Activated CD4-positive, alpha-beta T cell treated with anti-CD3 and anti-CD28 coated beads for 4 hours (primary cell): Measurements from ENCODE around the gene TTC28.
"Not testable (repeated sequence)": the region's sequence is repeated elsewhere in the genome, so short reads cannot be mapped to it uniquely, and the experiment has no call there.

ENCODE experiments used
- DNase-seq, 2 donors: peaks; one replicate each; pipeline ENCODE4 v3.0.0-alpha.2; 2020

TTC28 gene

DNA sequence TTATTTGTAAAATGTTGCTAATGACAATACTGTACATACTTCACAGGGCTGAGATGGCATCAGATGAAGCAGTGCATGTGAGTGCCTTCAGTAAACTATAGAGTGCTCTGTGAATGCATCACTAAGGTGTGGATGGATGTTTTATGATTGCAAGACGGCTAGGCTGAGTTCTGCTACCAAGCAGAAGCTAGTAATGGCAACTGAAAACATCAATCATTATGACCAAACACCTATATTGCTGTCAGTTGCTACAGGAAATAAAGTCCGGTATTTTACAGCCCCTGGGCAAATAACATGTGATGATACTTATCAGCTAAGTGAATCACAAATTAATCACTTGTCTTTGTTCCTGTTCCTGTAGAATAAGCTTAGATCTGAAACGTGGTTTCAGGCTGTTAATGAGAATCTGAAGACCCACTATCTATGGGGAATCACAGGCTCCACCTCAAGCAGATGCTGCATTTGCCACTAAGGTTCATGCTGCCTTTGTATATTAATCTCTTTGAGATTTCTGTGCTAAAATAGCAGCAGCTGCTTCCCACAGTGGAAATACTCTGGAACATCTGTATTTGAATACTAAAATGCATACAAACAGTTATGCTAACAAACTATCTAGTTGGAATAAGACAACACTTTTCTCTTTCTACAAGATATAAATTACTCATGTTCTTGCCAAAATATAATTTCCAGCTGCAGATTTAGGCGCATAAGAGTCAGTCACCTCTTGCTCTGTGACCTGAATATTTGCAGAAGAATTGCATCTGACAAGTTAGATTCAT lies 506.6 kb downstream of the TTC28 start:
- DNase-seq, result no peak

DNA sequence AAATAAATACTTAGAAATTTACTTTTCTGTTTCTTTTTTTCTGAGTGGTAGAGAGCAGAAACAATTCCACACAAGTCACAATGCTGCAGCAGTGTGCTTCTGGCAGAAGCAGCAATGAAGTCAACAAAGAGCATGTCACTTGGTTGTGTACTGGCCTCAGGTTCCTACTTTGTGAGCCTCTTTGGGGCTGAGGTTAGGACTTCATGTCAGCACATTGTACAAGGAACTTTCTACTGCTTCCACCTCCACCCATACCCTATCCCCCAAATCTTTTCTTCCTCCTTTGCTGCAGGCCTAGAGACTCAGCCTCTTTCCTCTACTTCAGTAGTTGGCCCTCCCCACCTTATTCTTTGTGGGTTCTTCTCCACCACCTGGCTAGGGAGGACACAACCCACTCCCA lies 507.9 kb downstream of the TTC28 start:
- DNase-seq, result no peak

DNA sequence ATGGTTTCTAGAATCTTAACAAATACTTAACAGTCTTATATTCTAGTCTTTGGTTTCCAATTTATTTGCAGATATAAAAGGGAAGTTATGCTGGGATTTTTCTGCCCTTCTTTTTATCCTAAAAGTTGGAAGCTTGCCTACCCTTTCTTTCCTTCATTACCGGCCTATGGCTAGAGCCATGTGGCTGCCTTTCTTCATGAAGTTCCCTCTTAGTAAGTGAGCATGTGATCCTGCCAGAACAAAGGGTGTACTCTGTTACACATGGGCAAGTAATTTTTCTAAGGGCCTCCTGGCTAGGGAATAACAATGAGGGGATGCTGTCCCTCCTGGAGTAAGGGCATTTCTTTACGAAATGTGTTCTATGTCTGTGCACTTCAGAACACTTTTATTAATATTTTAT lies 508.5 kb downstream of the TTC28 start:
- no peak for DNase-seq

DNA sequence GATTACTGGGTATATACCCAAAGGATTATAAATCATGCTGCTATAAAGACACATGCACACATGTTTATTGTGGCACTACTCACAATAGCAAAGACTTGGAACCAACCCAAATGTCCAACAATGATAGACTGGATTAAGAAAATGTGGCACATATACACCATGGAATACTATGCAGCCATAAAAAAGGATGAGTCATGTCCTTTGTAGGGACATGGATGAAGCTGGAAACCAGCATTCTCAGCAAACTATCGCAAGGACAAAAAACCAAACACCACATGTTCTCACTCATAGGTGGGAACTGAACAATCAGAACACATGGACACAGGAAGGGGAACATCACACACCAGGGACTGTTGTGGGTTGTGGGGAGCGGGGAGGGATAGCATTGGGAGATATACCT lies 510.3 kb downstream of the TTC28 start:
- DNase-seq, result not testable (repeated sequence)

DNA sequence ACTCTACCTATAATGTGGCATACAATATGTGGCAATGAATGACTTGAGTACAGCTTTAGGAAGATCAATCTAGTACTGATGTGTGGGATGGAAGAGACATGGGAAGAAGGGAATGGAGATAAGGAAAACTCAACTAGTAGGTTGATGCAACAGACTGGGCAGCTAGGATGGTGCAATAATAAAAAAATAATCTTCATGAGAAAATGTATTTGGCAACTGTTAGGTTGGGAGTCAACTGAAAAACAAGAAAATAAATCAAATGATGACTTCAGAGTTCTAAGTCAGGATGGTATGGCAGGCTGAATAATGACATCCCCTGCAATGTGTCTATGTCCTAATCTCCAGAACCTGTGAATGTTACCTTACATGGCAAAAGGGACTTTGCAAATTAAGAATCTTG lies 523.8 kb downstream of the TTC28 start:
- DNase-seq, result no peak

DNA sequence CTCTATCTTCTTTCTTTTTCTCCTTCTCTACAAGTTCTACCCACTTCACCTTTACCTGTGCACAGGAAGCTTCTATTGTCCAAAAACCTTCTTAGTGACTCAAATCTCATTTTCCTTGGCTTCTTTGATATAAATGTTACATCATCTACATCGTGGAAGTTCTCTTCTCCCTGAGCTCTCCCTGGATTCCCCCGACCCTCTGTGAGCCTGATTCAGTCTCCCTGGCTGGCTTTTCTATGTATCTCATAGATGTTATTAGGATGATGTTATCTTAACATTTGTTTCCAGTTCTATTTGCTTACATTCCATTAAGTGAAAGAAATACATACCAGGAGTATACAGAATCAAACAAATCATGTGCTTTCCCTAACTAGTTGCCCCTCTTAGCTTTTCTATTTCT lies 524.8 kb downstream of the TTC28 start:
- no peak for DNase-seq

DNA sequence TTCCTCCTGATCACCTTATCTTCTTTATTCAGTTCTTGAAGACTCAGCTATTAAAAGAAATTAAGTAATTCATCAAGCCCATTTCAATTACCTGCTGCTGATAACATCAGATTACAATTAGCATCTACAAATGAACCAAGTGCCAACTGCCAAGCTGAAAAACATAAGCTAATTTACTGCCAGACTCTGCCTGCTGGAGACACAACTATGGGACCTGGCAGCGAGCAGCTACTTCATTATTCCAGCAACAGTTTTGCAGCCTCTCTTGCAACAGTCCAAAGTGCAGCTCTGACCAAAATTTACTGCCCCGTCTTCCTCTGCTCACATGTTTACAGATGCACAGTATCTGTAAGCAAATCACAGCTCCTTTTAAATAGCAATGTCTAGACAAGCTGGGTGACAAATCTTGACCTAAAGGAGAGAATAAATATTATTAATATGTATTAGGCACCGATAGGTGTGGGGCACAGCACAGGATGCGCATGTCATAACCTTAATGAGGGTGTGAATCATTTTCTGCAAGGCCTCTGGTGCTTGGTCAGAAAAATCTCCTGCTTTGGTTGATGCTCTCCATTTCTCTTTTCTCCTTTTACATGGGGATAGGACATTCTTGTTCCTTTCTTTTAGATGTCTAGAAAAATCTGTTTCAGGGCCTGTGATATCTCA lies 528.4 kb downstream of the TTC28 start:
- DNase-seq, result no peak

DNA sequence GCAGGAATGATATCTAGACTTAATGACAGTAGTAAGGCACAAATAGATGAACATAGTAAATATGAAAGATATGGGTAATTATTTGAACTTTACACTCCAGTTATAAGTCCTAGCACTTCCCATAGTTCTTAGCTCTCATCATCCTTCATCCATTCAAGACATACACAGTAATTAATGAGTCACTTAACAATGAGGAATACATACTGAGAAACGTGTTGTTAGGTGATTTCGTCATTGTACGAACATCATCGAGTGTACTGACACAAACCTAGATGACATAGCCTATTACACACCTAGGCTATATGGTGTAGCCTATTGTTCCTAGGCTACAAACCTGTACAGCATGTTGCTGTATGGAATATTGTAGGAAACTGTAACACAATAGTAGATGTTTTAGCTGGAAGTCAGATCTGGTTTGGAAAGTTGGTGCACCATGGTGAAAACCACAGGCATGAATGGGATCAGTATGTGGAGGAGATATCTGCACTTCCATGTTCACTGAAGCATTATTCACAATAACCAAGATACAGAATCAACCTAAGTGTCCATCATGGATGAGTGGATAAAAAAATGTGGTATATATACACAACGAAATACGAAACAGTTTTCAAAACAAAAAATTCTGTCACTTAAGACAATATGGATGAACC lies 530.7 kb downstream of the TTC28 start:
- DNase-seq, result no peak

DNA sequence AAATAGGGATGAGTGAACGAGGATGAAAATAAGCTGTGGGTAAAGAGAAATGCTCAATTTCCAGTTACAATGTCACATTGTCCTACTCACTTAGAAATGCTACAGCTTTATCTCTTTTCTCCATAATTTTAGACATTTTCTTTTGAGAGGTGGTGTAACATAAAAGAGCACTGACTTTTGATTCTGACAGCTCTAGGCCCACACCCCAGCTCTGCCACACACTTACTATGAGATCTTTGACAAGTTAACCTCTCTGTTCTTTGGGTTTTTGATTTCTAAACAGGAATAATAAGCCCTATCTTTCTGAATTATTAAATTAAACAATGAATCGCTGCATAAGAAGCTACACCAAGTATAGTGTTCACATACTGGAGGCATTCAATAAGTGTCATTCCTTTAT lies 532.2 kb downstream of the TTC28 start:
- no peak for DNase-seq

DNA sequence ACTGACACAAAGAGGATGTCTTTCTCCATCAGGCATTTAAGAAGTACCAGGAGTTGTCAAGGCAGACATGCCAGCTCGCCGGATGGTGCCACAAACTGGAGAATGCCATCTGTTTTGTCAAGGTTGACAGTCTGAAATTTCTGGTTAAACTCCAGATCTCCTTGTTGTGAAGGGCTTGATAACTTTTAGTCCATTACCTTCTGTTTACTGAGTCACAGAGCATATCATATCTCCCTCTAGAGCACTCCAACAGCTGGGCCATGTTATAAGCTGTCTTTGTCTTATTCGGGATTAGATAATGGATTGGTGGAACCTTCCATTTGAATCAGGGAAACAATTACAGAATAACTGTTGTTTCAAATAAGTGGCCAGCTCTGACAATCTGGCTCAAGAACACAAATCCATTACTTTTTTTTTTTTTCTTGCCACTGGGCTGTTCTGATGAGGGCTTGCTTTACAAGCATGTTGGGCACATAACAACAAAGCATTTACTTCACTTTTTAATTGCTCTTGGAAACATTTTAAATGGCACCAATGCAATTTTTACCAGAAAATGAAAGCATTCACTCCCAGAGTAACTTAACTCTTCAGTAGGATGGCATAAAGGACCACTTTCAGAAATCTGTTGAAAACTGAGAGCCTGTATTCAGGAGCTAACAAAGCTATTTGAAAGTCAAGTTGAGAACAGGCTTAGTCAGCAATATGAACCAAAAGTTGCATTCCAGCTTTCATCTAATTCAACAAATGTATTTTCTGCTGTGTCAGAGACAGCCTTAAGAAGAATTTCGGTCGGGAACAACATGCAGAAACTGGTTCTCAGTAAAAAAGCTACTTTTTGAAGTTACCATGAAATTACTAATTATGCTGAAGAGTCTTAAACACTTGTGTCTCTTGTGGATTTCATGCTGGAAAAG lies 533.0 kb downstream of the TTC28 start:
- DNase-seq, result no peak

DNA sequence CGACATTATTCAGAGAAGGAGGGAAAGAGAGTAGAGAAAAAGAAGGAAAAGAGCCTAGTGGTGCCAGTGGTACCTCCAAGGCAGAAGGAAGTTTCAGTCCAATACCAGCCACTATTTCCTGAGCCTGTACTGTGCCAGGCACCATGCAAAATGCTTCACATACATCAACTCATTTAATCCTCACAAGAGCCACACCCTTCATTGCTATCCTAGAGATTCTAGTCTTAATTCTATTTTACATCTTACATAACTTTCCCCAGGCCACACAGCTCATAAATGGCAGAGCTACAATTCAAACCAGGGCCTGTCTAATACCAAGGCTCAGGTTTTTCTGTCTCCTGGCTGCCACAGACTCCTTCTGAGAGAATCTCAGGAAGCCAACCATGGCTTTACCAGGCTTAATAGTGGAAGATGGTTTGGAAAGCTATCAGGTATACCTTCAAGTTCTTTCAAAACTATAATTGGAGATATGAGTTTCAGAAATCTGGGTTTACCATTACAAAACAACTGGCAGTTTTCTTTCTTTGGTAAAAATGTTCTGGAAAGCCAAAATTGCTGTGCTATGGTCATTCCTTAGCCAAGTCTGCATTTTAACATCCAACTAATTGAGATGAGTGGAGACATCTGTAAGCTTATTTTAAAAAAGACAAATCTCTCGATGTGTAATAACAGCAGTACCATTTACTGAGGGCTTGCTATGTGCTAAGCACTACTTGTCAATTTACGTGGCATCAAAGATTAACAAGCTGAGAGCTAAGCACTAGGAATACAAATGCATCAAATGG lies 535.5 kb downstream of the TTC28 start:
- DNase-seq, result no peak

DNA sequence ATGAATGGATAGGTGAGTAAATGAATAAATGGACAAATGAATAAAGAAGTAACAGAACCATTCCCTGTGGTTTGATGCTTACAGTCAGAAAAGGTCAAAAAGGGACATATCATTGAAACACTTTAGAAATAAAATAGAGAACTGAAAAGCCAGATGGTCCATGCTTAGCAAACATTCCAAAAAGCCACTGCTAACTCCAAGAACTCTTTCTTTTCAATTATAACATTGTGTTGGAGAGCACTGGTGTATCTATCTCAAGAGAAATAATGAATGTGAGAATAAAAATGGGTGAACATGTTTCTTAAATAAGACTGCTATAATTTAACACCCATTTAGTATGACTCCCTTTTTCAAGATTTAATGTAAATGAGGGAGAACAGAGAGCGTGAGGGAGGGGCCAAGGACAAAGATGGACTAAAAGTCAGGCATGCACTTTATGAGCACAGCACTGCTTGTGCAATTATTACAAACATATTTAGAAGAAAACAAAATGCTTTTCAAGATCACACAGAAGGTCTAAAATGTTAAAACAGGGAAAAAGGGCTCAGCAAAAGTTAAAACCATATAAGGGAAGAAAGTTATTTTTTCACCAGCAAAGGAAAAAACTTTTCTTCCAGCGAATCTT lies 536.3 kb downstream of the TTC28 start:
- no peak for DNase-seq

DNA sequence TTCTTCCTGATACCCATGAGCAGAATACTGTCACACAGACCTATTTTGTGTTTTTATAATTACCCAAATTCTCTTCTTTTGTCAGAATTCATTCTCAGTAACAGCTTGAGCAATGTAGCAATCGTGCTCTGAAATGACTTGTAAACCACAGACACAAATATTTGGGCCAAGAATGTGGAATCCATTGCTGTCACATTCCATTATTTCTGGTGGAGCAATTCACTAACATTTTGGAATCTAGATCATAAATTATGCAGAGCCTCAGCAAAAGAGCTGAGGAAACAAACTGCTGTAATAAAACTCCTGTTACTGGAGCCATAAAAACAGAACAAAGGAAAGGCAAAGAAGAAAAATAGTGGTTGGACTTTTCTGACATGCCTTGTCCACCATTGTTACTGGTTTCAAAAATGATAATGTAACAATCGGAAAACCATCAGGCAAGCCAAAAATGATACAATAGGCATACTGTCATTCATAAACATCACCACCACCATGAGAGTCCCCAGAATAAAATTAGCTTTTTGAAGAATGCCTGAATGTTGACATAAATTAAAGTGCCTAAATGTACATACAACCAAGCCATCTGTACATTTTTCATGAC lies 537.2 kb downstream of the TTC28 start:
- no peak for DNase-seq

DNA sequence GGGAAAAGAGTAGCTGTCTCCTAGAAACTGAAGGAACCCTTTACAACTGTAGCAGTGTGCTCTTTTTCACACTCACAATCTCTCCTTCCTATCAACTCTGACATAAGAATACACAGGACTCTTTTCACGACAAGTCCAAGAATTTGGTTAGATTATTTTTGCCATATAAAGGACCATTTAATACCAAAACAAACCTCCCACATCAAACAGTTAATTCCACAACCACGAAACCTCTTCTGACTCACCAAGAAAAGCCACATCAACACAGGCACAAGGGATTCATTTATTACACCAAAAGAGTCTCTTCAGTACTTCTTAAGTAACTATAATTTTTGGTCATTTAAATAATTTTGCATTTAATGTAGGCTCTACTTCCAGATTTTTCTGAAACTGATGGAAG lies 538.0 kb downstream of the TTC28 start:
- DNase-seq, result no peak

DNA sequence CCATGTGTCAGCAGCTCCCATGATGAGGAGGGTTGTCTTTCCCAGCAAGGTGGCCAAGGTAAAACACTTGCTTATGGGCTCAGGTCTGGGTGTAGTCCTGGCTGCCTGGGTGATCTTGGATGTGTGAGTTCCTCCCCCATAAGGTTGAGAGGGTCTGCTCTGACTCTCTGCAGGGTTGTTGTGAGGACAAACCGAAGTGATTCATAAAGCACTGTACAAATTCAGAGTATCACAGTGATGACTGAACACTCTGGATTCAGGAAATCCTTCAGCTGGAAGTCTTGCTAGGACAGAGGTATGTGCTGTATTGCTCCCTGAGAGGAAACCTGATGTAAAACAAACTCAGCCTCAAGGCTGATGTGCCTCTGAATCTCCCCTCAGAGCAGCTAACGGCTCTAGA lies 539.7 kb downstream of the TTC28 start:
- DNase-seq, result no peak

DNA sequence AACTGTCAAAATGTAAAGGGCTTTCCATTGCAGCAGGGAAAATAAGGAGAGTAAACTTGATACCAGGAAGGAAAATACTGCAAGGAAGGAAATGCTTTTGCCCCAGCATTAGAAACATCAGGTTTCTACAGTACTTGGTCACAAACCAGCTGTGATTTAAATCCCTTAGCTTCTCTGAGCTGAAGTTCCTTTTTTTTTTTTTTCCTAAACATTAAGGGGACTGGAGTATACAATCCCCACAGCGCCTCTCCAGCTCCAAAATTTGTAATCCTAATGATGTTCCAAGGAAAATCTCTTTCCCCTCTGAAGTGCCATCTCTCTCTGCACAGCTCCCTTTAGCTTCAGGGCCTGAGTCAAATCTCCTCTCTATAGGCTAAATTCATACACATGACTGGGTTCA lies 540.1 kb downstream of the TTC28 start:
- DNase-seq, result no peak

DNA sequence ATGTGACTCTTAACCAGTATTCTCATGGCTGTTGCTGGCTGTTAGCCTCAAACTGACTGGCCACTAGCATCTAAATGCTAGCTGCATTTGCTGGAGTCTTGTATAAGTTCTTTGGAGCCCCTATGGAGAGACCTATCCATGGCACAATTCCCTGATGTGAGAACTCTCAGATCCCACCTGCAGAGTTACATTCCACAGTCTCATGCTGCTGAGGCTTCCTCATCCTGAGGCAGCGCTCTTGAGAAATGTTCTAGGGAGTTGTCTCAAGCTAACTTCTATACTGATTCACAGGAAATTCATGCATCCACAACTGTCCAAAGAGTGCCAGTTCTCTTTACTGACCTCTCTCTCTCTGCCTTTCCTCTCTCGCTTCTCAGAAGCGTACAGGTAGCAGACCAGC lies 542.6 kb downstream of the TTC28 start:
- DNase-seq, result no peak

DNA sequence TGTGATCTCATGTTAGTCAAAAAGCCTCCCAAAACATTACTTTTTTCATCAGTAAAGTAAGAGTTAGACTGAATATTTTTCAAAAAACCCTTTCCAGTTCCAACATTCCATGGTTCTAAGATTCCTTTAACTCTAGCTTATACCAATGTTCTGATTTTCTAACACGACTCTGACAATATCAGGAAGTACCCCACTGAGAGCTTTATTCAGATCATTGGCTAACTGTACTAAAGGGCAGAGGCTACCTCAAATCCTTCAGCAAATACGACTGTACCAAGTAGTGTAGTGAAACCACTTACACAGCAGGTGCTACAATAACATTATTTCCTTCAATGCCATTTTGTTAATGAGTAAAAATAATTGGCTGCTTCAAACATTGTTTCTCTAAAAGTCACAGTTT lies 547.2 kb downstream of the TTC28 start:
- DNase-seq, result no peak

DNA sequence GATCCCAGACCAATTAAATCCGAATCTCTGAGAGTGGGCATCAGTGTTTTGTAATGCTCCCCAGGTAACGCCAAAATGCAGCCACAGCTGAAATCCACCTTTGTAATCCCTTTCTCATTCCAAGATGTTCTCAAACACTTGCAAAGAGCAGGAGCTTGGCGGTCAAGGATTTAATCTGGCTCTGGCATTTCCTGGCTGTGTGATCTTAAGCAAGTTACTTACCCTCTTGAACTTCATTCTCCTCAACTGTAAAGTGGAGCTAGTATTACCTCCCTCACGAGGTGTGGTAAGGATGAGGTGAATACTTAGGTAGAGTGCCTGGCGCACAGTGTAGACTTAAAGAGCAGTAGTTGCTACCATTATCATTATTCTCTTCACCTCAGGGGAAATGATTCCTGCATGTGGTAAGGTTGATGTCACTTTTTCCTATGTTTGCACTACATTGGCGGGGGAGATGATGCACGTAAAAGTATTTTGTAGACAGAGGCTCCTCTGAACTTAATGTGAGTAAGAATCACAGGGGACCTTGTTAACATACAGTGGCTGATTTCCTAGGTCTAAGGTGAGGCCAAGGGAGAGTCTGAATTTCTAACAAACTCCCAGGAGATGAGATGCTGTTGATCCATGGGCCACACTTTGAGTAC lies 550.2 kb downstream of the TTC28 start:
- no peak for DNase-seq

DNA sequence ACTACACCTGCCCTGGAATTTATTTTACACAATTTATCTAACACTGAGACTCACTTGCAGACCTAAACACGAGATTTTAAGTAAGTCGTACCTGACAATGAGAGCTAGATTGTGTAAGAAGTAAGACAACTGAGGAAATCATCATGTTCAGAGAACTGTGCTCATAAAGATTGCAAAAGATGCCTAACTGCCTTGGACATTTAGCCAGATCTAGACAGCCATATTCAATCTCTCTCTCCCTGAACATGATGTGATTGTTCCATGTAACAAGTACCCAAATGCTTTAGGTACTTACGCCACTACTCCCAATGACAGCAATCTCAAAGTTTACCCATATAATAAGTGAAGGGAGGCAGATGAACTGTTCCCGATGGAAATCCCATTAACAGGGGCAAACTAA lies 550.8 kb downstream of the TTC28 start:
- no peak for DNase-seq

DNA sequence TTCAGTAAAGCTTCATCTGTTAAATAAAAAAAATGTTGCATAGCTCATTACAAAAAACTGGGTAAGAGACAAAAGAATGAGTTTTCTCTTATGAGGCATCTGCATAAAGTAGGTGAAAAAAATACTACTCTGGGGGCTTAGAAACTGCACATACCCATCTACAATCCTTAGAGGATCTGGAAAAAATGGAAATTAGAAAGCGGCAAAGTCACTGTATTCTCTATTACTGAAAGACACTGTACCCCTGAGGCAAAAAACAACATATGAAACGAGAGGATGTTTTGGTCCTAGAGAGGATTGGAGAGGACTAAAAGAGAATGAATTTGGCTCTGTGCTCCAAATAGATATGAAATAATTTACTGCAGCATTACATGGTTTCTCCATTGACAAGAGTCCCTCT lies 553.8 kb downstream of the TTC28 start:
- DNase-seq, result no peak
